GM23338 (cell line): ENCODE measurements around the gene NSD2. TPM values are rescaled to one million over a fixed set of nuclear protein-coding genes. Genes with fewer than 3 reads are reported as not detected.
"Not testable (repeated sequence)": the region's sequence is repeated elsewhere in the genome, so short reads cannot be mapped to it uniquely, and the experiment has no call there.

Source experiments
- ATAC-seq: fragments of 200-7000 bp; cut with Tn5 transposase; 3 replicates; pipeline ENCODE4 v1.9.1; 2020
- DNase-seq: peaks from one replicate; pipeline ENCODE4 v3.0.0-alpha.2; 2015; ENCODE audit warnings: low spot score
- H2AFZ ChIP-seq: fragments of 200-600 bp; sonication (generic); 2 replicates; pipeline ENCODE4 v1.8.0; 2016; ENCODE audit warnings: antibody characterized with exemption, mild to moderate bottlenecking, moderate library complexity
- H3F3A ChIP-seq: fragments of 200-600 bp; sonication (generic); replicated peaks from 2 replicates; pipeline ENCODE4 v1.8.0; 2017; ENCODE audit warnings: antibody characterized with exemption, mixed run types, low read depth
- H3K27ac ChIP-seq: fragments of 200-600 bp; sonication (generic); 2 replicates; pipeline ENCODE4 v1.6.1; 2016; ENCODE audit warnings: low read depth
- H3K27me3 ChIP-seq: fragments of 200-600 bp; sonication (generic); 2 replicates; pipeline ENCODE4 v1.8.0; 2016; ENCODE audit warnings: mild to moderate bottlenecking, mixed run types, moderate library complexity; ENCODE audit not compliant: insufficient read depth
- H3K36me3 ChIP-seq: fragments of 200-600 bp; sonication (generic); 2 replicates; pipeline ENCODE4 v1.8.0; 2016; ENCODE audit warnings: mild to moderate bottlenecking; ENCODE audit not compliant: insufficient read depth
- H3K4me1 ChIP-seq: fragments of 200-600 bp; sonication (generic); 2 replicates; pipeline ENCODE4 v1.8.0; 2016; ENCODE audit warnings: mild to moderate bottlenecking, moderate library complexity; ENCODE audit not compliant: insufficient read depth
- H3K4me2 ChIP-seq: fragments of 200-600 bp; sonication (generic); 2 replicates; pipeline ENCODE4 v1.7.1; 2017; ENCODE audit warnings: mixed run types
- H3K4me3 ChIP-seq: fragments of 200-600 bp; sonication (generic); 2 replicates; pipeline ENCODE4 v1.6.1; 2016; ENCODE audit warnings: mixed run types
- H3K79me2 ChIP-seq: fragments of 200-600 bp; sonication (generic); replicated peaks from 2 replicates; pipeline ENCODE4 v1.8.0; 2017; ENCODE audit warnings: mild to moderate bottlenecking; ENCODE audit not compliant: insufficient read depth
- H3K9me2 ChIP-seq: fragments of 200-600 bp; sonication (generic); 2 replicates; pipeline ENCODE4 v1.8.0; 2017; ENCODE audit not compliant: insufficient read depth
- H4K20me1 ChIP-seq: fragments of 200-600 bp; sonication (generic); replicated peaks from 2 replicates; pipeline ENCODE4 v1.8.0; 2017; ENCODE audit warnings: mild to moderate bottlenecking; ENCODE audit not compliant: insufficient read depth
- H3K27ac Mint-ChIP-seq: 2 replicates; pipeline ENCODE4 v1.8.0; 2020; ENCODE audit warnings: inconsistent platforms, mild to moderate bottlenecking, moderate library complexity, mixed read lengths
- H3K27me3 Mint-ChIP-seq: 3 replicates; pipeline ENCODE4 v1.8.0; 2022; ENCODE audit warnings: low read depth, mild to moderate bottlenecking, moderate library complexity, mixed read lengths, inconsistent platforms; ENCODE audit not compliant: insufficient read depth, poor library complexity
- H3K36me3 Mint-ChIP-seq: 3 replicates; pipeline ENCODE4 v1.8.0; 2021; ENCODE audit warnings: low read depth, mild to moderate bottlenecking, inconsistent platforms, moderate library complexity, mixed read lengths
- H3K4me1 Mint-ChIP-seq: 3 replicates; pipeline ENCODE4 v1.8.0; 2020; ENCODE audit warnings: mild to moderate bottlenecking, inconsistent platforms, mixed read lengths
- H3K4me3 Mint-ChIP-seq: 3 replicates; pipeline ENCODE4 v1.8.0; 2021; ENCODE audit warnings: moderate library complexity, mild to moderate bottlenecking, inconsistent platforms, mixed read lengths
- H3K9me3 Mint-ChIP-seq: 3 replicates; pipeline ENCODE4 v1.8.0; 2020; ENCODE audit warnings: moderate library complexity, mild to moderate bottlenecking, inconsistent platforms, mixed read lengths
- CTCF ChIP-seq, 2 experiments: fragments of 200-600 bp in 1 of 2; sonication (generic) in 1 of 2; conservative IDR thresholded peaks; 2 replicates each; pipeline versions ENCODE4 v1.5.1 to v1.6.1; 2016 to 2017; ENCODE audit warnings: antibody characterized with exemption in 2 of 2, low read depth in 2 of 2, mild to moderate bottlenecking in 2 of 2, moderate library complexity in 1 of 2
- ETS1 ChIP-seq: IDR thresholded peaks from 2 replicates; pipeline ENCODE4 v1.6.1; 2016; ENCODE audit warnings: antibody characterized with exemption
- JUNB ChIP-seq: IDR thresholded peaks from one replicate; pipeline ENCODE4 v1.6.1; 2016; ENCODE audit warnings: antibody characterized with exemption; ENCODE audit not compliant: unreplicated experiment
- REST ChIP-seq: IDR thresholded peaks from one replicate; pipeline ENCODE4 v1.6.1; 2018; ENCODE audit warnings: antibody characterized with exemption; ENCODE audit not compliant: unreplicated experiment
- STAT1 ChIP-seq: IDR thresholded peaks from one replicate; pipeline ENCODE4 v1.6.1; 2016; ENCODE audit warnings: antibody characterized with exemption; ENCODE audit not compliant: unreplicated experiment
- ZNF114 ChIP-seq: fragments of 250-450 bp; sonication (Bioruptor Pico); IDR thresholded peaks from 2 replicates; pipeline ENCODE4 v1.5.0; 2020; ENCODE audit warnings: mild to moderate bottlenecking, moderate library complexity
- polyA plus RNA-seq: library from polyadenylated mRNA; unstranded; fragments of >200 nt; fragmentation: Nextera tagmentation; extraction: Ambion mirVana; gene quantifications from 2 replicates; pipeline ENCODE4 v1.2.1, GENCODE V29; 2016
- total RNA-seq: library from RNA; depleted of rRNA; stranded (reverse); fragments of >200 nt; shearing (Covaris generic); gene quantifications from 2 replicates; pipeline ENCODE4 v1.2.3, GENCODE V29; 2014

The NSD2 gene
- total and polyA plus RNA-seq, 2 experiments from 2014 or later = 33.5 to 84.4 TPM

- no peak for TF ChIP-seq CTCF (conservative IDR thresholded peaks at IDR 0.05; ENCODE audit: low read depth in 2 of 2)
- TF ChIP-seq REST = no peak
- no peak for TF ChIP-seq ETS1
- TF ChIP-seq STAT1 = no peak
These were observed 143.8 kb downstream of the NSD2 start (continued) for GRCh38 chr4:2015008-2015407.

- not testable (repeated sequence) for H3K36me3 ChIP-seq, H3K36me3 Mint-ChIP-seq, H3K27ac Mint-ChIP-seq, H3K4me3 ChIP-seq, H3K9me3 Mint-ChIP-seq, H3K4me3 Mint-ChIP-seq, H3K4me2 ChIP-seq, H4K20me1 ChIP-seq, H3K4me1 ChIP-seq, ATAC-seq, H3K9me2 ChIP-seq, H3F3A ChIP-seq, H3K27ac ChIP-seq, H3K27me3 ChIP-seq, H3K79me2 ChIP-seq
- H3K27me3 Mint-ChIP-seq = peaks cover 17% of the 10 kb centered on the region
- peaks cover 11% of the 10 kb centered on the region; the same call in 2 of the 3 replicates for H3K4me1 Mint-ChIP-seq
- peak; percentile 58 for DNase-seq
- 0 out of 2 replicates have a peak overlapping the region, but pooled peaks have one; percentile 49 for H2AFZ ChIP-seq
These were observed 150.3 kb downstream of the NSD2 start for GRCh38 chr4:2021358-2022018.

- H3K4me1 ChIP-seq = no peaks in the 10 kb centered on the region
- H3K4me3 ChIP-seq = no peak overlapping the region
- Mint-ChIP-seq H3K27ac (no peak overlapping the region), H3K4me3 (no peak overlapping the region), H3K9me3 (peaks cover 17% of the 10 kb centered on the region), H3K4me1 (peaks cover 11% of the 10 kb centered on the region; the same call in 2 of the 3 replicates), H3K27me3 (peaks cover 22% of the 10 kb centered on the region), H3K36me3 (peaks cover 3% of the 10 kb centered on the region; the same call in 1 of the 3 replicates)
- no peak overlapping the region for H3K27ac ChIP-seq
- H3F3A ChIP-seq = no peaks in the 10 kb centered on the region
- no peak overlapping the region for H2AFZ ChIP-seq
- ATAC-seq = no peak
- H3K36me3 ChIP-seq = no peaks in the 10 kb centered on the region
- H3K4me2 ChIP-seq = no peak overlapping the region
- H4K20me1 ChIP-seq = no peaks in the 10 kb centered on the region
- DNase-seq = no peak
- TF ChIP-seq ZNF114 (CRISPR knock-in tag) = no peak
- no peak for TF ChIP-seq JUNB
- H3K79me2 ChIP-seq = no peaks in the 10 kb centered on the region
- no peaks in the 10 kb centered on the region for H3K9me2 ChIP-seq
- no peaks in the 10 kb centered on the region for H3K27me3 ChIP-seq
These were observed 153.5 kb downstream of the NSD2 start for GRCh38 chr4:2024683-2025082.
